Activated CD8-positive, alpha-beta T cell treated with anti-CD3 and anti-CD28 coated beads for 36 hours (primary cell): Measurements from ENCODE around the gene SNCAIP. TPM values are rescaled to one million over a fixed set of nuclear protein-coding genes. Genes with fewer than 3 reads are reported as not detected.

ENCODE experiments used
- ATAC-seq: fragments of 200-7000 bp; cut with Tn5 transposase; one replicate; pipeline ENCODE4 v1.10.0; 2021; ENCODE audit warnings: mild to moderate bottlenecking, moderate library complexity
- CTCF ChIA-PET: fragments of 350-600 bp; sonication (Branson Sonifier 250); formaldehyde crosslinking; loops from one replicate; lab custom pipeline; 2021; ENCODE audit warnings: antibody characterized with exemption; lab: Charles Lee
- POLR2A ChIA-PET: fragments of 350-600 bp; sonication (Branson Sonifier 250); formaldehyde crosslinking; loops from one replicate; lab custom pipeline; 2021; ENCODE audit warnings: antibody characterized with exemption; lab: Charles Lee
- DNase-seq: peaks from one replicate; pipeline ENCODE4 v3.0.0-alpha.2; 2020
- H3K27ac Mint-ChIP-seq: one replicate; pipeline ENCODE4 v1.8.0; 2021; ENCODE audit warnings: mild to moderate bottlenecking, mixed read lengths
- H3K27me3 Mint-ChIP-seq: one replicate; pipeline ENCODE4 v1.8.0; 2021; ENCODE audit warnings: mixed read lengths
- H3K36me3 Mint-ChIP-seq: one replicate; pipeline ENCODE4 v1.8.0; 2021; ENCODE audit warnings: low read depth, mixed read lengths
- H3K4me1 Mint-ChIP-seq: one replicate; pipeline ENCODE4 v1.8.0; 2021; ENCODE audit warnings: low read depth, mixed read lengths
- H3K4me3 Mint-ChIP-seq: one replicate; pipeline ENCODE4 v1.8.0; 2021; ENCODE audit warnings: mild to moderate bottlenecking, moderate library complexity, mixed read lengths
- H3K9me3 Mint-ChIP-seq: one replicate; pipeline ENCODE4 v1.8.0; 2021; ENCODE audit warnings: mixed read lengths
- CTCF ChIP-seq: fragments of 200-600 bp; IDR thresholded peaks from one replicate; pipeline ENCODE4 v1.8.0; 2022; ENCODE audit warnings: antibody characterized with exemption, mild to moderate bottlenecking
- intact Hi-C: fragments of 100-400 bp; cut with micrococcal nuclease; formaldehyde crosslinking; loops from one replicate; pipeline ENCODE4 v1.10.0; 2022
- total RNA-seq, 2 experiments: library from RNA; stranded (reverse); gene quantifications; one replicate each; pipeline ENCODE4 v1.2.3, GENCODE V29; 2021

Gene SNCAIP
- total RNA-seq, 2 experiments from 2014 or later, result not detected

- CTCF ChIA-PET, result no interaction called here
- intact Hi-C loops, result no loop called here
- no peaks in the 10 kb centered on the region for H3K4me1 Mint-ChIP-seq
These were observed 143.9 kb downstream of the SNCAIP start for GRCh38 chr5:122455939-122456338.

GRCh38 chr5:122457178-122457826 lies 145.3 kb downstream of the SNCAIP start:
- Mint-ChIP-seq H3K36me3 (no peaks in the 10 kb centered on the region), H3K4me1 (no peaks in the 10 kb centered on the region), H3K4me3 (no peak overlapping the region), H3K27me3 (no peaks in the 10 kb centered on the region), H3K27ac (no peak overlapping the region), H3K9me3 (no peaks in the 10 kb centered on the region)
- intact Hi-C loops, result no loop called here
- ChIA-PET POLR2A (no interaction called here), CTCF (no interaction called here)
- no peak for ATAC-seq
- TF ChIP-seq CTCF, result no peak
- no peak for DNase-seq

More at GRCh38 chr5:122455939-122456338, 143.9 kb downstream of the SNCAIP start:
- DNase-seq (no peak), ATAC-seq (no peak)
- POLR2A ChIA-PET, result no interaction called here
- Mint-ChIP-seq H3K9me3 (no peaks in the 10 kb centered on the region), H3K27me3 (no peaks in the 10 kb centered on the region), H3K4me3 (no peak overlapping the region), H3K36me3 (no peaks in the 10 kb centered on the region), H3K27ac (no peak overlapping the region)
- no peak for TF ChIP-seq CTCF

GRCh38 chr5:122458278-122458872 lies 146.3 kb downstream of the SNCAIP start:
- CTCF ChIA-PET, result interaction anchor here (1.0 kb wide), 1 partner anchor 9 kb away, joined by 3 read pairs; no protein-coding TSS in a partner anchor
- Mint-ChIP-seq H3K27me3 (no peaks in the 10 kb centered on the region), H3K9me3 (no peaks in the 10 kb centered on the region), H3K27ac (no peak overlapping the region), H3K4me1 (no peaks in the 10 kb centered on the region), H3K36me3 (no peaks in the 10 kb centered on the region), H3K4me3 (no peak overlapping the region)
- DNase-seq (peak; percentile 10), ATAC-seq (no peak)
- TF ChIP-seq CTCF, result peak; percentile 31
- intact Hi-C loops, result no loop called here
- POLR2A ChIA-PET, result no interaction called here

GRCh38 chr5:122462486-122462885 lies 150.4 kb downstream of the SNCAIP start:
- TF ChIP-seq CTCF, result no peak
- Mint-ChIP-seq H3K27me3 (no peaks in the 10 kb centered on the region), H3K27ac (no peak overlapping the region), H3K9me3 (no peaks in the 10 kb centered on the region), H3K4me1 (no peaks in the 10 kb centered on the region), H3K36me3 (no peaks in the 10 kb centered on the region), H3K4me3 (no peak overlapping the region)
- ChIA-PET POLR2A (no interaction called here), CTCF (no interaction called here)
- ATAC-seq (no peak), DNase-seq (no peak)
- intact Hi-C loops, result no loop called here

GRCh38 chr5:122463221-122463620 lies 151.2 kb downstream of the SNCAIP start:
- CTCF ChIA-PET, result no interaction called here
- Mint-ChIP-seq H3K4me1 (no peaks in the 10 kb centered on the region), H3K27me3 (no peaks in the 10 kb centered on the region), H3K4me3 (no peak overlapping the region), H3K9me3 (no peaks in the 10 kb centered on the region), H3K27ac (no peak overlapping the region), H3K36me3 (no peaks in the 10 kb centered on the region)
- ATAC-seq, result no peak
- TF ChIP-seq CTCF, result no peak
- no peak for DNase-seq
- intact Hi-C loops, result no loop called here
- POLR2A ChIA-PET, result interaction anchor here (0.6 kb wide), 1 partner anchor 1230 kb away, joined by 3 read pairs; no protein-coding TSS in a partner anchor
